ENCODE measurements around the gene ELFN1. TPM values are rescaled to one million over a fixed set of nuclear protein-coding genes. Genes with fewer than 3 reads are reported as not detected.

ELFN1 gene
- total and polyA plus RNA-seq, 4 donors, result 0.43 to 3.5 (median 3.4) TPM

DNA sequence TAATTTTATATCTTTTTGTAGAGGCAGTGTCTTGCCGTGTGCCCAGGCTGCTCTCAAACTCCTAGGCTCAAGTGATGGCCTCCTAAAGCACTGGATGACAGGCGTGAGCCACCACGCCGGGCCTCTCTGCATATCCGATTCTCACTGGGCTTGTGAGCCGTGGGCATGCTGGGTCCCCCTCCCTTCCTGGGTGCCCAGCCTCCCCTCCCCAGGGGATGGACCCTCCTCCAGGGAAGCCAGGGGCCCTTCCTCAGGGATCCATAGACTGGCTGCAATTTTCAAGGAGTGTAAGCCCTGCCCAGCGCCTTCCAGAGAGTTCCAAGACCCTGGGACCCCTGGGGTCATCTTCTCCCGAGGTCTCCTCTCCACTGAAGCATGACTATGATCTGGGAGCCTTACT, 23.7 kb upstream of the ELFN1 start:
- no peaks in the 10 kb centered on the region for H3K4me1 ChIP-seq (ENCODE audit: control insufficient read depth in 4 of 4, insufficient read depth in 4 of 4, low read length in 3 of 4)
- no peak overlapping the region for H3K4me3 ChIP-seq (ENCODE audit: low read depth in 1 of 3, low read length in 3 of 3)
- no peak for TF ChIP-seq ATF3 (IDR thresholded peaks at IDR 0.05)
- TF ChIP-seq, protein P1, sequence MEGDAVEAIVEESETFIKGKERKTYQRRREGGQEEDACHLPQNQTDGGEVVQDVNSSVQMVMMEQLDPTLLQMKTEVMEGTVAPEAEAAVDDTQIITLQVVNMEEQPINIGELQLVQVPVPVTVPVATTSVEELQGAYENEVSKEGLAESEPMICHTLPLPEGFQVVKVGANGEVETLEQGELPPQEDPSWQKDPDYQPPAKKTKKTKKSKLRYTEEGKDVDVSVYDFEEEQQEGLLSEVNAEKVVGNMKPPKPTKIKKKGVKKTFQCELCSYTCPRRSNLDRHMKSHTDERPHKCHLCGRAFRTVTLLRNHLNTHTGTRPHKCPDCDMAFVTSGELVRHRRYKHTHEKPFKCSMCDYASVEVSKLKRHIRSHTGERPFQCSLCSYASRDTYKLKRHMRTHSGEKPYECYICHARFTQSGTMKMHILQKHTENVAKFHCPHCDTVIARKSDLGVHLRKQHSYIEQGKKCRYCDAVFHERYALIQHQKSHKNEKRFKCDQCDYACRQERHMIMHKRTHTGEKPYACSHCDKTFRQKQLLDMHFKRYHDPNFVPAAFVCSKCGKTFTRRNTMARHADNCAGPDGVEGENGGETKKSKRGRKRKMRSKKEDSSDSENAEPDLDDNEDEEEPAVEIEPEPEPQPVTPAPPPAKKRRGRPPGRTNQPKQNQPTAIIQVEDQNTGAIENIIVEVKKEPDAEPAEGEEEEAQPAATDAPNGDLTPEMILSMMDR (IDR thresholded peaks at IDR 0.05; ENCODE audit: low read depth, low read length, missing input control), result no peak
- no peak for TF ChIP-seq TAF1 (conservative IDR thresholded peaks at IDR 0.05)
- no peak for TF ChIP-seq JUND (IDR thresholded peaks at IDR 0.05)
- TF ChIP-seq ZBTB33 (IDR thresholded peaks at IDR 0.05), result no peak
- no peak for TF ChIP-seq RAD21 (IDR thresholded peaks at IDR 0.05)
- TF ChIP-seq MAX (IDR thresholded peaks at IDR 0.05), result no peak
- DNase-seq (ENCODE audit: low spot score), result no peak
- 84% methylated on average over 8 of the region's 8 CpGs for WGBS
- H3K36me3 ChIP-seq (ENCODE audit: control insufficient read depth in 4 of 4, insufficient read depth in 3 of 4, low read depth in 1 of 4, low read length in 3 of 4), result no peaks in the 10 kb centered on the region
- H3K9me3 ChIP-seq (ENCODE audit: control insufficient read depth in 4 of 4, low read length in 3 of 4), result no peaks in the 10 kb centered on the region
- H3K9ac ChIP-seq (ENCODE audit: low read depth in 1 of 2, low read length in 2 of 2), result no peak overlapping the region
- no peaks in the 10 kb centered on the region for H3K27me3 ChIP-seq (ENCODE audit: control insufficient read depth in 4 of 4, insufficient read depth in 4 of 4, low read length in 3 of 4)
- no peak overlapping the region for H3K27ac ChIP-seq (ENCODE audit: low read depth in 1 of 2, low read length in 2 of 2)

GRCh38 chr7:1646957-1647891, 22.9 kb upstream of the ELFN1 start:
- Histone ChIP-seq H3K27me3 (ENCODE audit: control insufficient read depth in 4 of 4, insufficient read depth in 4 of 4, low read length in 3 of 4) (no peaks in the 10 kb centered on the region), H3K9me3 (ENCODE audit: control insufficient read depth in 4 of 4, low read length in 3 of 4) (no peaks in the 10 kb centered on the region), H3K27ac (ENCODE audit: low read depth in 1 of 2, low read length in 2 of 2) (no peak overlapping the region), H3K9ac (ENCODE audit: low read depth in 1 of 2, low read length in 2 of 2) (no peak overlapping the region), H3K4me3 (ENCODE audit: low read depth in 1 of 3, low read length in 3 of 3) (no peak overlapping the region), H3K4me1 (ENCODE audit: control insufficient read depth in 4 of 4, insufficient read depth in 4 of 4, low read length in 3 of 4) (no peaks in the 10 kb centered on the region), H3K36me3 (ENCODE audit: control insufficient read depth in 4 of 4, insufficient read depth in 3 of 4, low read depth in 1 of 4, low read length in 3 of 4) (no peaks in the 10 kb centered on the region)
- DNase-seq (ENCODE audit: low spot score), result no peak
- WGBS, result 84% methylated on average over 48 of the region's 48 CpGs
- TF ChIP-seq TAF1 (conservative IDR thresholded peaks at IDR 0.05), result no peak
- no peak for TF ChIP-seq YY1 (IDR thresholded peaks at IDR 0.05)
- no peak for TF ChIP-seq FOXA2 (IDR thresholded peaks at IDR 0.05)
- no peak for TF ChIP-seq MAX (IDR thresholded peaks at IDR 0.05)
- no peak for TF ChIP-seq ATF3 (IDR thresholded peaks at IDR 0.05)
- TF ChIP-seq GABPA (IDR thresholded peaks at IDR 0.05 in 1 of 2, conservative IDR thresholded peaks at IDR 0.05 in 1 of 2), result no peak
- TF ChIP-seq SP1 (IDR thresholded peaks at IDR 0.05), result no peak
- TF ChIP-seq, protein P1 (IDR thresholded peaks at IDR 0.05; ENCODE audit: low read depth, low read length, missing input control), result no peak
- no peak for TF ChIP-seq ZBTB33 (IDR thresholded peaks at IDR 0.05)
- no peak for TF ChIP-seq JUND (IDR thresholded peaks at IDR 0.05)
- TF ChIP-seq EGR1 (IDR thresholded peaks at IDR 0.05; ENCODE audit: low read depth in 2 of 2), result no peak
- no peak for TF ChIP-seq RAD21 (IDR thresholded peaks at IDR 0.05)
- no peak for TF ChIP-seq REST (IDR thresholded peaks at IDR 0.05)
- TF ChIP-seq NR2F2 (IDR thresholded peaks at IDR 0.05), result no peak
